Right atrium auricular region (tissue), 2 donors: ENCODE data around the gene CCNE1. TPM values are rescaled to one million over a fixed set of nuclear protein-coding genes. Genes with fewer than 3 reads are reported as not detected.

Source experiments
- DNase-seq: peaks from one replicate; pipeline ENCODE4 v3.0.0-alpha.2; 2019; ENCODE audit warnings: low spot score
- H3K27ac ChIP-seq, 2 donors: fragments of 200-600 bp; sonication (generic); 1 replicate in 1 of 2; 2 replicates in 1 of 2; pipeline ENCODE4 v1.5.1; 2016 to 2019
- H3K27me3 ChIP-seq, 2 donors: fragments of 200-600 bp; sonication (generic); one replicate each; pipeline versions ENCODE4 v1.5.1 to v1.6.0; 2017 to 2019
- H3K36me3 ChIP-seq: fragments of 200-600 bp; sonication (generic); one replicate; pipeline ENCODE4 v1.5.1; 2016
- H3K4me1 ChIP-seq, 2 donors: fragments of 200-600 bp; sonication (generic); one replicate each; pipeline versions ENCODE4 v1.5.1 to v1.6.0; 2017 to 2019
- H3K4me3 ChIP-seq, 2 donors: fragments of 200-600 bp; sonication (generic); 1 replicate in 1 of 2; 2 replicates in 1 of 2; pipeline ENCODE4 v1.5.1; 2017 to 2019; ENCODE audit warnings: mild to moderate bottlenecking in 1 of 2, moderate library complexity in 1 of 2
- H3K9me3 ChIP-seq, 2 donors: fragments of 200-600 bp; sonication (generic); one replicate each; pipeline ENCODE4 v1.5.1; 2019
- CTCF ChIP-seq, 2 donors: fragments of 200-600 bp; sonication (generic); IDR thresholded peaks; one replicate each; pipeline ENCODE4 v1.5.1; 2019; ENCODE audit warnings: antibody characterized with exemption in 2 of 2
- total RNA-seq, 2 donors: library from RNA; depleted of rRNA; stranded (reverse); fragments of >200 nt; gene quantifications; one replicate each; pipeline ENCODE4 v1.1.0, GENCODE V29; 2016

Gene CCNE1
- total RNA-seq, 2 donors from 2014 or later = 4.4 to 5.5 TPM

GRCh38 chr19:29783627-29784190 lies 28.1 kb upstream of the CCNE1 start:
- Histone ChIP-seq H3K4me1 (no peaks in the 10 kb centered on the region), H3K27me3 (no peaks in the 10 kb centered on the region), H3K27ac (no peak overlapping the region), H3K36me3 (no peaks in the 10 kb centered on the region), H3K9me3 (no peaks in the 10 kb centered on the region), H3K4me3 (no peak overlapping the region)
- TF ChIP-seq CTCF (IDR thresholded peaks at IDR 0.05) = no peak
- DNase-seq = no peak

- Histone ChIP-seq H3K4me3 (no peak overlapping the region), H3K27me3 (no peaks in the 10 kb centered on the region), H3K9me3 (no peaks in the 10 kb centered on the region), H3K36me3 (no peaks in the 10 kb centered on the region), H3K4me1 (no peaks in the 10 kb centered on the region), H3K27ac (no peak overlapping the region)
- no peak for DNase-seq
- no peak for TF ChIP-seq CTCF (IDR thresholded peaks at IDR 0.05)
These were observed 27.1 kb upstream of the CCNE1 start for GRCh38 chr19:29784598-29785223.

- Histone ChIP-seq H3K4me3 (no peak overlapping the region), H3K9me3 (no peaks in the 10 kb centered on the region), H3K4me1 (no peaks in the 10 kb centered on the region), H3K36me3 (no peaks in the 10 kb centered on the region), H3K27ac (no peak overlapping the region), H3K27me3 (no peaks in the 10 kb centered on the region)
- no peak for TF ChIP-seq CTCF (IDR thresholded peaks at IDR 0.05)
- no peak for DNase-seq
These were observed 26.4 kb upstream of the CCNE1 start for GRCh38 chr19:29785360-29785759.

GRCh38 chr19:29785955-29786589 lies 25.7 kb upstream of the CCNE1 start:
- DNase-seq = no peak
- TF ChIP-seq CTCF (IDR thresholded peaks at IDR 0.05) = no peak
- H3K27me3 ChIP-seq = no peaks in the 10 kb centered on the region
- no peaks in the 10 kb centered on the region for H3K36me3 ChIP-seq
- H3K4me1 ChIP-seq = no peaks in the 10 kb centered on the region
- no peak overlapping the region for H3K27ac ChIP-seq
- H3K4me3 ChIP-seq = no peak overlapping the region
- H3K9me3 ChIP-seq = no peaks in the 10 kb centered on the region

GRCh38 chr19:29787281-29787680 lies 24.5 kb upstream of the CCNE1 start:
- Histone ChIP-seq H3K4me3 (no peak overlapping the region), H3K9me3 (no peaks in the 10 kb centered on the region), H3K4me1 (no peaks in the 10 kb centered on the region), H3K27me3 (no peaks in the 10 kb centered on the region), H3K36me3 (no peaks in the 10 kb centered on the region), H3K27ac (no peak overlapping the region)
- no peak for DNase-seq
- TF ChIP-seq CTCF (IDR thresholded peaks at IDR 0.05) = no peak
